Endothelial cell of umbilical vein (primary cell): Measurements from ENCODE around the gene LAMC2. TPM values are rescaled to one million over a fixed set of nuclear protein-coding genes. Genes with fewer than 3 reads are reported as not detected.

Experiments
- BruUV-seq: library from RNA; stranded (reverse); fragments of 400-500 nt; replicated peaks from 2 replicates; lab custom pipeline; 2021; lab: Mats Ljungman, UMichigan
- CTCF ChIA-PET: fragments of 300-600, 350-600 bp; sonication (Branson Sonifier 250); formaldehyde crosslinking; loops from one replicate; lab custom pipeline; 2021; ENCODE audit warnings: antibody characterized with exemption, inconsistent platforms; lab: Charles Lee
- POLR2A ChIA-PET: fragments of 300-600, 350-600 bp; sonication (Branson Sonifier 250); formaldehyde crosslinking; loops from one replicate; lab custom pipeline; 2021; ENCODE audit warnings: antibody characterized with exemption, inconsistent platforms; lab: Charles Lee
- DNase-seq: peaks from one replicate; pipeline ENCODE4 v3.0.0-alpha.2; 2011; ENCODE audit warnings: low read depth, low spot score
- FAIRE-seq: peaks from 2 replicates; lab custom pipeline; 2011; peaks lifted over from hg19 to GRCh38; lab: Jason Lieb, UNC
- H2AFZ ChIP-seq: 2 replicates; pipeline ENCODE4 v1.6.0; 2012; ENCODE audit warnings: low read depth, low read length, control low read depth, inconsistent platforms
- H3K27ac ChIP-seq: 2 replicates; pipeline ENCODE4 v1.5.1; 2011; ENCODE audit warnings: low read depth, mild to moderate bottlenecking, control low read depth, low read length, moderate library complexity; ENCODE audit not compliant: insufficient read depth
- H3K27me3 ChIP-seq, 2 experiments: 2 replicates each; pipeline versions ENCODE4 v1.6.0 to v1.6.1; 2011; ENCODE audit warnings: low read length in 2 of 2, mixed read lengths in 1 of 2; ENCODE audit not compliant: control insufficient read depth in 2 of 2, insufficient read depth in 2 of 2
- H3K36me3 ChIP-seq, 2 experiments: 2 replicates in 1 of 2; 3 replicates in 1 of 2; pipeline ENCODE4 v1.5.1; 2011; ENCODE audit warnings: low read length in 2 of 2, mild to moderate bottlenecking in 1 of 2, moderate library complexity in 1 of 2; ENCODE audit not compliant: control insufficient read depth in 2 of 2, insufficient read depth in 2 of 2; ENCODE audit errors: extremely low read depth in 1 of 2
- H3K4me1 ChIP-seq: 3 replicates; pipeline ENCODE4 v1.5.1; 2011; ENCODE audit warnings: mild to moderate bottlenecking, low read length; ENCODE audit not compliant: control insufficient read depth, insufficient read depth; ENCODE audit errors: extremely low read depth
- H3K4me2 ChIP-seq: 2 replicates; pipeline ENCODE4 v1.6.1; 2011; ENCODE audit warnings: low read length, control low read depth, mixed read lengths; ENCODE audit not compliant: insufficient read depth
- H3K4me3 ChIP-seq, 3 experiments: fragments of 200-600 bp in 1 of 3; sonication (generic), shearing (Covaris generic) in 1 of 3; replicated peaks in 1 of 3; 2 replicates each; pipeline ENCODE4 v1.5.1; 2011 to 2016; ENCODE audit warnings: control low read depth in 3 of 3, low read length in 3 of 3, mild to moderate bottlenecking in 2 of 3, inconsistent platforms in 1 of 3, low read depth in 1 of 3, moderate library complexity in 1 of 3; ENCODE audit not compliant: insufficient read depth in 1 of 3
- H3K79me2 ChIP-seq: 2 replicates; pipeline ENCODE4 v1.6.0; 2012; ENCODE audit warnings: low read length, inconsistent platforms; ENCODE audit not compliant: control insufficient read depth, insufficient read depth
- H3K9ac ChIP-seq: replicated peaks from 2 replicates; pipeline ENCODE3; 2011; ENCODE audit warnings: low read length, control low read depth; ENCODE audit not compliant: insufficient read depth; ENCODE audit errors: extremely low read depth
- H3K9me1 ChIP-seq: replicated peaks from 3 replicates; pipeline ENCODE4 v1.6.0; 2011; ENCODE audit warnings: mild to moderate bottlenecking, low read length; ENCODE audit not compliant: control insufficient read depth, insufficient read depth; ENCODE audit errors: extremely low read depth
- H3K9me3 ChIP-seq: replicated peaks from 2 replicates; pipeline ENCODE4 v1.5.1; 2012; ENCODE audit warnings: low read length, inconsistent platforms; ENCODE audit not compliant: control insufficient read depth, insufficient read depth
- H4K20me1 ChIP-seq: replicated peaks from 2 replicates; pipeline ENCODE3; 2011; ENCODE audit warnings: mild to moderate bottlenecking, low read length; ENCODE audit not compliant: control insufficient read depth, insufficient read depth; ENCODE audit errors: extremely low read depth
- EZH2 ChIP-seq: IDR thresholded peaks from 2 replicates; pipeline ENCODE4 v1.6.1; 2012; ENCODE audit warnings: borderline replicate concordance, low read depth, mild to moderate bottlenecking, moderate library complexity, low read length, inconsistent platforms; ENCODE audit not compliant: severe bottlenecking
- FOS ChIP-seq: IDR thresholded peaks from 2 replicates; pipeline ENCODE4 v1.6.1; 2011; ENCODE audit warnings: mild to moderate bottlenecking, low read length, moderate library complexity, borderline replicate concordance; ENCODE audit not compliant: insufficient read depth
- GATA2 ChIP-seq: IDR thresholded peaks from 2 replicates; pipeline ENCODE4 v1.7.0; 2011; ENCODE audit warnings: low read depth, mild to moderate bottlenecking, moderate library complexity, mixed read lengths, low read length; ENCODE audit not compliant: insufficient read length, insufficient read depth
- JUN ChIP-seq: IDR thresholded peaks from 2 replicates; pipeline ENCODE4 v1.6.1; 2011; ENCODE audit warnings: borderline replicate concordance, low read depth; ENCODE audit not compliant: insufficient read length, insufficient read depth
- MYC ChIP-seq: IDR thresholded peaks from one replicate; pipeline ENCODE4 v1.6.1; 2011; ENCODE audit warnings: mild to moderate bottlenecking, low read depth, low read length
- POLR2A ChIP-seq: IDR thresholded peaks from 2 replicates; pipeline ENCODE4 v1.6.1; 2012; ENCODE audit warnings: low read depth, mild to moderate bottlenecking, control low read depth, low read length
- POLR2AphosphoS5 ChIP-seq: IDR thresholded peaks from 2 replicates; pipeline ENCODE4 v1.6.1; 2012; ENCODE audit warnings: low read depth, mild to moderate bottlenecking, control low read depth, low read length, moderate library complexity; ENCODE audit not compliant: insufficient read depth
- dilution Hi-C: fragments of 300-500 bp; cut with MboI; formaldehyde crosslinking; loops from one replicate; pipeline ENCODE4 v1.15.0; 2019; ENCODE audit warnings: low sequenced_read_pairs; ENCODE audit not compliant: extremely low pct_ligation_motif_present
- intact Hi-C: fragments of 100-400 bp; cut with micrococcal nuclease; formaldehyde crosslinking; loops from one replicate; pipeline ENCODE4 v1.10.0; 2022
- polyA plus RNA-seq, 4 experiments: library from polyadenylated mRNA; depleted of rRNA in 3 of 4; stranded (reverse) in 3 of 4; unstranded in 1 of 4; fragments of >200 nt; gene quantifications; 2 replicates each; pipeline versions ENCODE4 v1.2.1 to v1.2.3, GENCODE V29; 2011 to 2012; ENCODE audit warnings: missing spikeins in 1 of 4
- total RNA-seq: library from RNA; stranded (reverse); gene quantifications from 2 replicates; pipeline ENCODE4 v1.2.3, GENCODE V29; 2021
- TF ChIP-seq, protein P1 (sequence below), 2 donors: IDR thresholded peaks; 1 replicate in 1 of 2; 2 replicates in 1 of 2; pipeline ENCODE4 v1.5.1; 2011; ENCODE audit warnings: low read length in 2 of 2, mild to moderate bottlenecking in 2 of 2, moderate library complexity in 2 of 2, control low read depth in 1 of 2, inconsistent platforms in 1 of 2, low read depth in 1 of 2; ENCODE audit not compliant: insufficient read depth in 1 of 2; ENCODE audit errors: extremely low read depth in 1 of 2
- TF ChIP-seq, protein P2 (sequence below): IDR thresholded peaks from 2 replicates; pipeline ENCODE4 v1.6.1; 2011; ENCODE audit not compliant: insufficient read depth, insufficient read length

Gene LAMC2
- total and polyA plus RNA-seq, 2 donors (not counting 3 experiments of a cell fraction or from before 2014, with no cell fraction given), result 0.23 to 0.82 TPM

DNA sequence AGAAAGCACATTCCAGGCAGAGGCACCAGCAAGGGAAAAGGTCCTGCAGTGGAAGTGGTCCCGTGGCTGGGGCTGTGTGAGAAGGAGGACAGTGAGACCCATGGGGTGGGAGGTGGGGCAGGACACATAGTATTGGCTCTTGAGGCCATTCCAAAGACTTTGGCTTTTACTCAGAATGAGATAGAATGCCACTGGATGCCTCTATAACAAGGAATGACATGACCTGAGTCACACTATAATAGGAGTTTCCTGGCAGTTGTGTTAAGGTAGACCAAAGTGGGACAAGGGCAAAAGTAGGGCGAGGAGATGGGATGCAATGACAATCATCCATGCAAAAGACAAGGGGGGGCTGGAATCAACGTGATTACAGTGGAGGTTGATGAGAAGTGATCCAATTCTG lies 24.7 kb upstream of the LAMC2 start:
- H4K20me1 ChIP-seq, result no peaks in the 10 kb centered on the region
- no peak overlapping the region for H2AFZ ChIP-seq
- intact Hi-C loops (no loop called here), dilution Hi-C loops (no loop called here)
- ChIA-PET POLR2A (no interaction called here), CTCF (interaction anchor here (1.0 kb wide), 1 partner anchor 13 kb away, joined by 3 read pairs; no protein-coding TSS in a partner anchor)
- H3K36me3 ChIP-seq, result no peaks in the 10 kb centered on the region
- no peak overlapping the region for H3K4me2 ChIP-seq
- H3K9ac ChIP-seq, result no peak overlapping the region
- H3K27ac ChIP-seq, result no peak overlapping the region
- BruUV-seq, result no TSS peak
- DNase-seq (no peak), FAIRE-seq (no peak)
- H3K79me2 ChIP-seq, result no peaks in the 10 kb centered on the region
- H3K4me1 ChIP-seq, result peaks cover 25% of the 10 kb centered on the region
- no peak overlapping the region for H3K4me3 ChIP-seq
- H3K9me1 ChIP-seq, result no peaks in the 10 kb centered on the region
- TF ChIP-seq GATA2 (no peak), MYC (no peak), POLR2AphosphoS5 (no peak), JUN (no peak), POLR2A (no peak), FOS (no peak), EZH2 (no peak)
- TF ChIP-seq, protein P1, sequence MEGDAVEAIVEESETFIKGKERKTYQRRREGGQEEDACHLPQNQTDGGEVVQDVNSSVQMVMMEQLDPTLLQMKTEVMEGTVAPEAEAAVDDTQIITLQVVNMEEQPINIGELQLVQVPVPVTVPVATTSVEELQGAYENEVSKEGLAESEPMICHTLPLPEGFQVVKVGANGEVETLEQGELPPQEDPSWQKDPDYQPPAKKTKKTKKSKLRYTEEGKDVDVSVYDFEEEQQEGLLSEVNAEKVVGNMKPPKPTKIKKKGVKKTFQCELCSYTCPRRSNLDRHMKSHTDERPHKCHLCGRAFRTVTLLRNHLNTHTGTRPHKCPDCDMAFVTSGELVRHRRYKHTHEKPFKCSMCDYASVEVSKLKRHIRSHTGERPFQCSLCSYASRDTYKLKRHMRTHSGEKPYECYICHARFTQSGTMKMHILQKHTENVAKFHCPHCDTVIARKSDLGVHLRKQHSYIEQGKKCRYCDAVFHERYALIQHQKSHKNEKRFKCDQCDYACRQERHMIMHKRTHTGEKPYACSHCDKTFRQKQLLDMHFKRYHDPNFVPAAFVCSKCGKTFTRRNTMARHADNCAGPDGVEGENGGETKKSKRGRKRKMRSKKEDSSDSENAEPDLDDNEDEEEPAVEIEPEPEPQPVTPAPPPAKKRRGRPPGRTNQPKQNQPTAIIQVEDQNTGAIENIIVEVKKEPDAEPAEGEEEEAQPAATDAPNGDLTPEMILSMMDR (IDR thresholded peaks at IDR 0.05; ENCODE audit: extremely low read depth in 1 of 2, insufficient read depth in 1 of 2, low read depth in 1 of 2, low read length in 2 of 2), result no peak
- TF ChIP-seq, protein P2, sequence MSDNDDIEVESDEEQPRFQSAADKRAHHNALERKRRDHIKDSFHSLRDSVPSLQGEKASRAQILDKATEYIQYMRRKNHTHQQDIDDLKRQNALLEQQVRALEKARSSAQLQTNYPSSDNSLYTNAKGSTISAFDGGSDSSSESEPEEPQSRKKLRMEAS, result no peak
- H3K9me3 ChIP-seq, result no peaks in the 10 kb centered on the region
- no peaks in the 10 kb centered on the region for H3K27me3 ChIP-seq
